ENCODE measurements around the gene GLYR1. TPM values are rescaled to one million over a fixed set of nuclear protein-coding genes. Genes with fewer than 3 reads are reported as not detected.
A peak's percentile ranks its signal among the peaks of the same experiment; 100 is the strongest.

Gene GLYR1
- total and polyA plus RNA-seq, 9 of the 15 experiments (the other 6 are each of a cell fraction or from before 2014, with no cell fraction given), result 6.7 to 99.2 (median 60.2) TPM

DNA sequence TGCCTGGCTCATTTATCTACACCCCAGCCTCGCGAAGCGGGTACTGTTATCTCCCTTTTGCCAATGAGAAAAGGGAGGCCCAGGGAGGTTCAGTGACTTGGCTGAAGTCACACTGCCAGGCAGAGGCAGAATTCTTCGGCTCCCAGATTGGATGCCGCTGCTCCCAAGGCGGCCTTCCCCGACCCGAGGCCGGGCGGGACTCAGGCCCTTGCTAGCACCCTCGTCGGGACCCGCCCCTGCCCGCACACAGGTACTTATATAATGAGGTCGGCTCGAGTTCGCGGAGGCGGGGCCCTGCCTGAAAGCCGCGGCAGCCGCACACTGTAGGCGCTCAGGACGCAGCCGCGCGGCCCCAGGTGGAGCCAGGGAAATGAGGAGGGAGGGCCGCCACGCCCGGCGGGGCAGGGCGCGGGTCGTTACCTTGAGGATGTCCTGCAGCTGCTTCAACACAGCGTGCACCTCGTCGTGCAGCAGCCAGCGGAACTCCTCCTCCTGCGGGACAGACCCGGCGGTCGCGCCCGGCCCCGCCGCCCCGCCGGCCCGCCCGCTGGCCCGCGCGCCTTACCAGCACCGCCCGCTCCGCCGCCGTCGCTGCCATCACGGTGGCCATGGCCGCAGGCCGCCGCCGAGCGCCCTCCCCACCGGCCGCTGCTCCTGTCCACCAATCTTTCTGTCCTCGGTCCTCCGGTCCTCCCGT, 45.0 kb downstream of the GLYR1 start, which contains the start of gene ROGDI (continued):
- TF ChIP-seq SMC3 (conservative IDR thresholded peaks at IDR 0.05; ENCODE audit: insufficient read depth, low read depth, low read length), result no peak
- no peak for TF ChIP-seq LARP7 (IDR thresholded peaks at IDR 0.05)
- TF ChIP-seq, protein P1, sequence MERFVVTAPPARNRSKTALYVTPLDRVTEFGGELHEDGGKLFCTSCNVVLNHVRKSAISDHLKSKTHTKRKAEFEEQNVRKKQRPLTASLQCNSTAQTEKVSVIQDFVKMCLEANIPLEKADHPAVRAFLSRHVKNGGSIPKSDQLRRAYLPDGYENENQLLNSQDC (CRISPR knock-in tag; IDR thresholded peaks at IDR 0.05), result no peak
- no peak for TF ChIP-seq YBX1 (IDR thresholded peaks at IDR 0.05)
- peak; percentile 64; the same call in 1 of the 2 replicates for TF ChIP-seq ZNF263 (CRISPR knock-in tag; IDR thresholded peaks at IDR 0.05; ENCODE audit: borderline replicate concordance)
- TF ChIP-seq MYNN (IDR thresholded peaks at IDR 0.05), result peak; percentile 19; the same call in 1 of the 2 replicates
- no peak for TF ChIP-seq MYNN (CRISPR knock-in tag; IDR thresholded peaks at IDR 0.05)
- TF ChIP-seq XRCC4 (IDR thresholded peaks at IDR 0.05; ENCODE audit: extremely low read depth, insufficient read depth, insufficient read length), result no peak
- no peak for TF ChIP-seq ZC3H11A (IDR thresholded peaks at IDR 0.05; ENCODE audit: low read depth, low read length)
- no peak for TF ChIP-seq SAFB (IDR thresholded peaks at IDR 0.05; ENCODE audit: borderline replicate concordance, low read depth, low read length)
- TF ChIP-seq, protein P2, sequence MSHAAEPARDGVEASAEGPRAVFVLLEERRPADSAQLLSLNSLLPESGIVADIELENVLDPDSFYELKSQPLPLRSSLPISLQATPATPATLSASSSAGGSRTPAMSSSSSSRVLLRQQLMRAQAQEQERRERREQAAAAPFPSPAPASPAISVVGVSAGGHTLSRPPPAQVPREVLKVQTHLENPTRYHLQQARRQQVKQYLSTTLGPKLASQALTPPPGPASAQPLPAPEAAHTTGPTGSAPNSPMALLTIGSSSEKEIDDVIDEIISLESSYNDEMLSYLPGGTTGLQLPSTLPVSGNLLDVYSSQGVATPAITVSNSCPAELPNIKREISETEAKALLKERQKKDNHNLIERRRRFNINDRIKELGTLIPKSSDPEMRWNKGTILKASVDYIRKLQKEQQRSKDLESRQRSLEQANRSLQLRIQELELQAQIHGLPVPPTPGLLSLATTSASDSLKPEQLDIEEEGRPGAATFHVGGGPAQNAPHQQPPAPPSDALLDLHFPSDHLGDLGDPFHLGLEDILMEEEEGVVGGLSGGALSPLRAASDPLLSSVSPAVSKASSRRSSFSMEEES (CRISPR knock-in tag; IDR thresholded peaks at IDR 0.05), result no peak
- no peak for TF ChIP-seq U2AF2 (optimal IDR thresholded peaks at IDR 0.05; ENCODE audit: low read depth, low read length)
- TF ChIP-seq, protein P3, sequence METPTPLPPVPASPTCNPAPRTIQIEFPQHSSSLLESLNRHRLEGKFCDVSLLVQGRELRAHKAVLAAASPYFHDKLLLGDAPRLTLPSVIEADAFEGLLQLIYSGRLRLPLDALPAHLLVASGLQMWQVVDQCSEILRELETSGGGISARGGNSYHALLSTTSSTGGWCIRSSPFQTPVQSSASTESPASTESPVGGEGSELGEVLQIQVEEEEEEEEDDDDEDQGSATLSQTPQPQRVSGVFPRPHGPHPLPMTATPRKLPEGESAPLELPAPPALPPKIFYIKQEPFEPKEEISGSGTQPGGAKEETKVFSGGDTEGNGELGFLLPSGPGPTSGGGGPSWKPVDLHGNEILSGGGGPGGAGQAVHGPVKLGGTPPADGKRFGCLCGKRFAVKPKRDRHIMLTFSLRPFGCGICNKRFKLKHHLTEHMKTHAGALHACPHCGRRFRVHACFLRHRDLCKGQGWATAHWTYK (CRISPR knock-in tag; IDR thresholded peaks at IDR 0.05), result no peak
- TF ChIP-seq JUND (IDR thresholded peaks at IDR 0.05; ENCODE audit: borderline replicate concordance, low read depth, low read length), result no peak
- TF ChIP-seq JUND (tag; IDR thresholded peaks at IDR 0.05; ENCODE audit: borderline replicate concordance, low read depth, low read length), result no peak
- TF ChIP-seq TCF7L2 (IDR thresholded peaks at IDR 0.05; ENCODE audit: low read depth, low read length), result no peak
- no peak; a peak in 1 of 4 replicates for TF ChIP-seq NONO (IDR thresholded peaks at IDR 0.05; ENCODE audit: low read depth in 2 of 2, low read length in 1 of 2)
- no peak for TF ChIP-seq MBD2 (IDR thresholded peaks at IDR 0.05; ENCODE audit: borderline replicate concordance, low read depth)
- no peak for TF ChIP-seq ZNF695 (CRISPR knock-in tag; IDR thresholded peaks at IDR 0.05)
- TF ChIP-seq ZNF764 (CRISPR knock-in tag; IDR thresholded peaks at IDR 0.05; ENCODE audit: low read depth), result no peak
- TF ChIP-seq, protein P4, sequence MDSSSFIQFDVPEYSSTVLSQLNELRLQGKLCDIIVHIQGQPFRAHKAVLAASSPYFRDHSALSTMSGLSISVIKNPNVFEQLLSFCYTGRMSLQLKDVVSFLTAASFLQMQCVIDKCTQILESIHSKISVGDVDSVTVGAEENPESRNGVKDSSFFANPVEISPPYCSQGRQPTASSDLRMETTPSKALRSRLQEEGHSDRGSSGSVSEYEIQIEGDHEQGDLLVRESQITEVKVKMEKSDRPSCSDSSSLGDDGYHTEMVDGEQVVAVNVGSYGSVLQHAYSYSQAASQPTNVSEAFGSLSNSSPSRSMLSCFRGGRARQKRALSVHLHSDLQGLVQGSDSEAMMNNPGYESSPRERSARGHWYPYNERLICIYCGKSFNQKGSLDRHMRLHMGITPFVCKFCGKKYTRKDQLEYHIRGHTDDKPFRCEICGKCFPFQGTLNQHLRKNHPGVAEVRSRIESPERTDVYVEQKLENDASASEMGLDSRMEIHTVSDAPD (CRISPR knock-in tag; IDR thresholded peaks at IDR 0.05), result no peak
- TF ChIP-seq, protein P5, sequence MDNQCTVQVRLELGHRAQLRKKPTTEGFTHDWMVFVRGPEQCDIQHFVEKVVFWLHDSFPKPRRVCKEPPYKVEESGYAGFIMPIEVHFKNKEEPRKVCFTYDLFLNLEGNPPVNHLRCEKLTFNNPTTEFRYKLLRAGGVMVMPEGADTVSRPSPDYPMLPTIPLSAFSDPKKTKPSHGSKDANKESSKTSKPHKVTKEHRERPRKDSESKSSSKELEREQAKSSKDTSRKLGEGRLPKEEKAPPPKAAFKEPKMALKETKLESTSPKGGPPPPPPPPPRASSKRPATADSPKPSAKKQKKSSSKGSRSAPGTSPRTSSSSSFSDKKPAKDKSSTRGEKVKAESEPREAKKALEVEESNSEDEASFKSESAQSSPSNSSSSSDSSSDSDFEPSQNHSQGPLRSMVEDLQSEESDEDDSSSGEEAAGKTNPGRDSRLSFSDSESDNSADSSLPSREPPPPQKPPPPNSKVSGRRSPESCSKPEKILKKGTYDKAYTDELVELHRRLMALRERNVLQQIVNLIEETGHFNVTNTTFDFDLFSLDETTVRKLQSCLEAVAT (IDR thresholded peaks at IDR 0.05), result no peak
- TF ChIP-seq MEF2A (IDR thresholded peaks at IDR 0.05; ENCODE audit: control insufficient read depth, low read depth, low read length), result no peak
- peak; percentile 41 for TF ChIP-seq HMGN3 (IDR thresholded peaks at IDR 0.05; ENCODE audit: borderline replicate concordance, extremely low read depth, insufficient read length, low read depth, low read length)

Measured in K562 (cell line).